D721Med (cell line): ENCODE results near the gene SLC12A1.

Experiments
- DNase-seq: peaks from one replicate; pipeline ENCODE4 v3.0.0; 2011; ENCODE audit warnings: low spot score; ENCODE audit not compliant: insufficient read length
- FAIRE-seq: peaks from 2 replicates; lab custom pipeline; 2011; peaks lifted over from hg19 to GRCh38; lab: Jason Lieb, UNC
- CTCF ChIP-seq: IDR thresholded peaks from 2 replicates; pipeline ENCODE4 v1.5.1; 2012; ENCODE audit warnings: mild to moderate bottlenecking, control low read depth; ENCODE audit not compliant: insufficient read depth; ENCODE audit errors: missing control alignments

Gene SLC12A1

GRCh38 chr15:48202068-48202467 lies 4.0 kb upstream of the SLC12A1 start:
- DNase-seq (no peak), FAIRE-seq (no peak)
- no peak for TF ChIP-seq CTCF

GRCh38 chr15:48221261-48221660 lies 15.2 kb downstream of the SLC12A1 start:
- FAIRE-seq (no peak), DNase-seq (no peak)
- no peak for TF ChIP-seq CTCF

- FAIRE-seq (no peak), DNase-seq (no peak)
- TF ChIP-seq CTCF, result no peak
Observed at GRCh38 chr15:48221885-48222284, 15.8 kb downstream of the SLC12A1 start.

GRCh38 chr15:48222627-48223026 lies 16.5 kb downstream of the SLC12A1 start:
- FAIRE-seq (no peak), DNase-seq (no peak)
- TF ChIP-seq CTCF, result no peak

- TF ChIP-seq CTCF, result no peak
- DNase-seq (no peak), FAIRE-seq (no peak)
Observed at GRCh38 chr15:48225771-48226170, 19.7 kb downstream of the SLC12A1 start.

- FAIRE-seq (no peak), DNase-seq (no peak)
- TF ChIP-seq CTCF, result no peak
Observed at GRCh38 chr15:48230498-48230897, 24.4 kb downstream of the SLC12A1 start.

GRCh38 chr15:48233246-48233645 lies 27.1 kb downstream of the SLC12A1 start:
- FAIRE-seq (no peak), DNase-seq (no peak)
- no peak for TF ChIP-seq CTCF
